8988T (cell line): Measurements from ENCODE around the gene GSTM3.

Experiments used
- DNase-seq: peaks from one replicate; pipeline ENCODE4 v3.0.0; 2011

GSTM3 gene

DNA sequence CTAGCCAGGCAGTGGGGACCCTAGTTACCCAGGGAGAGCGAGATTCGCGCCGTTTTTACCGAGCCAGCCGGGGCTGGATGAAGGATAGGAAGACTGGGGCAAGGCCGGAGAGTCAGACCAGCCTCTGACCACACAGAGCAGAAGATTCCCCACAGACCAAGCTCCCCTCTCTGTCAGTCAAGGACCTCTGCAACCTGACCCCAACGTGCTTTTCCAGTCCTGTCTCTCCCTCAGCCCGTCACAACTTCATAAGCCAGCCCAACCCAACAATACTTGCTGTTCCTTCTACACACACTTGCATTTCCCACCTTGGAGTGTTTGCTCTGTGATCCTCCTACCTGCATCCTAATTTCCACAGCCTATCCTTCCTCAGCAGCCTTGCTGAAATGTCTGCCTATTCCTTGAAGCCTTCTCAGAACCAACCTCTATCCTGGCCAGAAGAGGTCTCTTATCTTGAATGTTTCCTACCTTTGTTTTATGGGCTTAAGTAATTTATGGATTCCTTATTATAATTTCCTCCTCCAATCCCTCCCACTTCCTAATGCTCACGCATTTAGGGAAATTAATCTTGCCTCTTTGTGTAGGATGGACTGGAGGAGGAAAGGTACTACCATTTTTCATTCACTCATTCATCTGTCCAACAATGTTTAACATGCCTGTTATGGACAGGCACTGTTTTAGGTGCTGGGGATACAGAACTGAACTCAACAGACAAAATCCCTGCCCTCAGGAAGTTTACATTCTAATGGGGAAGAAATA, at the start of gene GSTM3:
TSS of gene GSTM3 (minus strand) at position 424 of the 759 bp plus-strand sequence. CDS start 751 bp downstream, outside the sequence.
- DNase-seq, result no peak

DNA sequence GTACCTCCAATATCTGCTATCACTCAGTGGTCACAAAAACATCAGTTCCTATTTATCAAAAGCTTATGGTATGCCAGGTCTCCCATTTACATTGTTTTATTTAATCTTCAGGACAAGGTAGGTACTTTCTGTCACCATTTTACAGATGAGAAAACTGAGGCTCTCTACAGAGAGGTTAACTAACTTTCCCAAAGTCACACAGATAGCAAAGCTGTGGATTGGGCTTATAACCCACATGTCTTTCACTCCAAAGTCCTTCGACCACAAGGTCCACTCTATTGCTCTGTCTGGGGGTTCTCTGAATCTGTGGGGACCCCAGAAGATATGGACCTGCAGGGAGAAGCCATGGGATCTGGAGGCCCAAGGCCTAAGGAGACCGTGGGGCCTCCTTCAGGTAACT, 49.5 kb upstream of the GSTM3 start:
- no peak for DNase-seq

DNA sequence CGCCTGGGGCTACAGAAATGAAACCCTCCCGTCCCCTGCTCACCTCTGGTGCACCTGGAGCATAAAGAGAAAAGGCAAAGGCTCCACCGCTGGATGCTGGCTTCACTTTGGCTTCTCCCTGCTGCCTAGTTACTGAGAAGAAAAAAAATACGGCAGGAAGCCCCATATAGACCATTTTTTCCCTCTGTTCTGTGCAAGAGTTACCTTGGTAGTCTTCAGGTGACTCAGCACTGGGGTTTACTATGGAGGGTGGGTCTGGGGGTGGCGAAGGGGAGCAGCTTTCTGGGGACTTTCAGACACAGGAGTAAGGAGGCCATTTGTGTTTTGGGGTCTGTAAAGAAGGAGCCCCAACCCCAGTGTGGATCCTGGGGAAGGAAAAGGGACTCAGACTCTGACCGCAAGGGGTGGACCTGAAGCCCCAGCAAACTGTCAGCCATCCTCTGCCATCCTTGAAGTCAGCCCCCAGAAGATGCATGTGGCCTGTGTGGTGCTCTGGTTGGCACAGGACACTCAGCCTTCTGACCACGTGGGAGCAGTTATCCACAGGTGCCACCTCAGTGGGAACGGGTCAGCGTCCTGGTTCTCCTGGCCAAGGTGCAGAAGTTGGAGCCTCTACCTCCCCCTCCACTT, 48.8 kb upstream of the GSTM3 start:
- no peak for DNase-seq

DNA sequence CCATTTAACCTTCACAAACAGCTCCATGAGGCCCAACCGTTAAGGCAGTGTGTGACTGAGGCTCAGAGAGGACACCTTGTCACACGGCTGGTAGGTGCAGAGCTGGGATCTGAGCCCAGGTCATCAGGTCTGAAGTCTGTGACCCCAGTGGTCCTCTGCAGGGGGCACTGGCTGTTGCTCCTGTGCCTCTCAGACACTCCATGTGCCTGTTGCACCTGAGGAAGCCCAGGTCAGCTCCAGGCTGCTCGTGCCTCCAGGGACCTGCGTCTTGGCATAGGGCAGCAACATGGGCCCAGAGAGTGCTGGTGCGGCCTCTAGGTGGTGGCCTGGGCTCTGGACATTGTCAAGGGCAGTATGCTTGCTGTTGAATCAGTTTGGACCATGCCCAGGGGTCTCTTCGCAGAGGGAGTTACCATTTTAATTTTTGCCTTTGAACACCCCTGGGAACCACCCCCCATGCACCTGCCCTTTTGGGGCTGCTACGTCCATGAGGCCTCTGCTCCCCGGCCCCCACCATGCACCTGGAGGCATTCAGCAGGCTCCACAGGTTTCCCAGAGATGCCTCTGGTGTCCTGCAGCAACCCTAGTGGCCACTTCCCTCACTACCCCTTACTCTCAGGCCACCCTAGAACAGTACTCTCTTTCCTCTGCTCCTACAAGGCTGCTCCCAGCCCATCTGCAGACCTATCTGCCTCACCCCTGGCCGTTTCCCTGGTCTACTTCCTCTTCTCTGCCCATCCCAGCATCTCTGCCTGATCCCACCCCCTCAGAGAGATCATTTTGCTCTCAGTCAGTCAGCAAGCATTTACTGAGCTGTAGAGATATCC, 48.1 kb upstream of the GSTM3 start:
- DNase-seq, result peak; percentile 58

GRCh38 chr1:109787845-109788601, 47.2 kb upstream of the GSTM3 start:
- DNase-seq, result no peak

DNA sequence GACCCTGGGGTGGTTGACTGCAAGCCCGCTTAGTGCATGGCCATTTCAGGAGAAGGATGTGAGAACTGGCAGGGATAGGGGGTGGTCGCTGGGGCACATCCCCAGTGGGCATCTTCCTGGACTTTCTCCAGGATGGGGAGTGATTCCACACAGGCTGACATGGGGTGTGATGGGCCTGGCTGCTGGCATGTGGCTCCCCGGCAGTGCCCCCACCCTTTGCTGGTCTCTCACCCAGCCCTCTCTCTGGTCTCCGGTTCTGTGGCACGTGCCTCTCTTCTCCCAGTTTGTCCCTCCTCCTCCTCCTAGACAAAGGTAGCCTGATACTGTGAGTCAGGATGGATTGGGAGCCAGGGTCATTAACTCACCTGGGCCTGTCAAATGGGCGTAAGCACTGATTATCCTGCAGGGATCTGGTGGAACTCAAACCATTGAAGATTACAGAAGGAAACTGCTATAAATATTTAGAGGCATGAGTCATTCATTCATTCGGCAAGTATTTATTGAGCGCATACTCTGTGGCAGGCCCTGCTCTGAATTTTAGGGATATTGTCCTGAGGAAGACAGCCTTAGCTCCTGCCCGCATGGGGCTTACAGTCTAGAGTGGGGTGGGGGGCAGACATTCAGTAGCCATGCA, 46.5 kb upstream of the GSTM3 start:
- DNase-seq, result no peak

- DNase-seq, result no peak
These were observed 45.7 kb upstream of the GSTM3 start for GRCh38 chr1:109786531-109787021.

- DNase-seq, result no peak
These were observed 45.3 kb upstream of the GSTM3 start for GRCh38 chr1:109786112-109786480.

DNA sequence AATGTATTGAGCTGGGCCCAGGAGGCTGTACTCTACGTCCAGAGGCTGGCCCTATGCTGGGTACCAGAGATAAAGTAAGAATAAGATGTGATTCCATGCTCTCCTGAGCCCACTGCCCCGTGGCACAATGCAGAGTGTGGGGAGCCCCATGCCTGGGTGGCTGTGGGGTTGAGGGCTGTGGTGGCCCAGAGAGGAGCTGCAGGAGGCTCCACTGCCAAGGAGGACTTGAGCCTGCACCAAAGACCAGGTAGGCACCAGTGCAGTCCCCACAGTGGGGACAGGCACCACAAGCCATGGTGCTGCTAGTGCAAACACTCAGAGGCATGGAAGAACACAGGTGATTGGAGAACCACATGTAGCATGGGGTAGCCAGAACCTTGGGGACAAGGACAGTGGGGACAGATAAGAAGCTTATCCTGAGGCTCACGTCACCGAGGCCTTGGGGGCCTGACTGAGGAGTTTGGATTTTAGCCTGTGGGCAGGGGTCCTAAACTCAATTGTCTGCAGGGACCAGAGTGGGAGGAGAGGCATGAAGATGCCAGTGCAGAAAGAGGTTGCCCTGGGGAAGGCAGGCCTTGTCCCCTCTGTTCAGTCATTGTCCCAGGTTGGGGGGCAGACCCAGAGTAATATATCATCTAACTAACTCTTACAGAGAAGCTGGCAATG, 44.7 kb upstream of the GSTM3 start:
- DNase-seq, result no peak

GRCh38 chr1:109784551-109785252, 43.9 kb upstream of the GSTM3 start:
- DNase-seq, result no peak

DNA sequence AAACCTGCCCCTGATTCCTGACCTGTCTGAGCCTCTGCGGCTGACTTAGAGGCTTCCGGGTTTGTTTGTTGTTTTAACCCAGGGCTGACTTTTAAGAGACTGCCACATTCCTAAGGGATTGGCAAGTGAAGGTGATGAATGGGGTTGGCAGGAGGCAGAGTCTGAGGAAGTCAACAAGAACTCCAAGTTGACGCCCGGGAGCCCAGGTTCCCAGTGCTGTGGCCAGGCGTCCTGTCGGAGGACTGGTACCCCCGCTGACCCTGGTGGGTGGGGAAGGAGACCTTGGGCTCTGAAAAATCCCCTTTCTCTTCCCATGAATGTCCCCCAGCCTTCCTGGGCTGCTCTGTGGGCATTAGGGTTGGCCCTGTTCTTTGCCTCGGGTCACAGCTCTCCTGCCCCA, 42.6 kb upstream of the GSTM3 start:
- DNase-seq, result peak; percentile 68

DNA sequence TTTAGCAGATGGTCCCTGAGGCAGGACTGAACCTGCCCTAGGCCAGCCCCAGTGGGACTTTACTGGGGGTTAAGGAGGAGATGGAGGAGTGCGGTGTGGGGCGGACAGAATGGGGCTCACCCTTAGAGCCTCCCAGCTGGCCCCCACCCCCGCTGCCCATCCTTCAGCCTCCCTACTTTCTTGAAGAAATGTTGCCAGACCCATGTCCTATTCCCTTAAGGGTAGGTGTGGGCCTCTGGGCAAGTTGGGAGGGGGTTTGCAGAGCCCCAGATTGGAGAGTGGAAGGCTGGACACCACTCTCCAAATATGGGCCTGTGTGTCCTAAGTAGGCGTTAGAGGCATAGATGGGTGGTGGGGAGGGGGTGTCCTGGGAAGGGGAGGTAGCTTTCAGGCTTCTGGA, 42.1 kb upstream of the GSTM3 start:
- DNase-seq, result no peak

- no peak for DNase-seq
These were observed 41.7 kb upstream of the GSTM3 start for GRCh38 chr1:109782514-109782913.

GRCh38 chr1:109781806-109782205, 41.0 kb upstream of the GSTM3 start:
- no peak for DNase-seq

DNA sequence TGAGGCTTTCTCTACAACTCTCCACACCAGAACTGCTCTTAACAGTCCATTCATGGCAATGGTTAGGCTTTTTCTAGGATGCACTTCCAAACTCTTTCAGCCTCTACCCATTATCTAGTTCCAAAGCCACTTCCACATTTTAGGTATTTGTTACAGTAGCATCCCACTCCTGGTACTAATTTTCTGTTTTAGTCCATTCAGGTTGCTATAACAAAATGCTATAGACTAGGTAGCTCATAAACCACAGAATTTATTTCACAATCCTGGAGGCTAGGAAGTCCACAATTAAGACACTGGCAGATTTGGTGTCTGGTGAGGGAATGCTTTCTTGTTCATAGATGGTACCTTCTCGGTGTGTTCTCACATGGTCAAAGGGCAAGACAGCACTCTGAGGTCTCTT, 40.1 kb upstream of the GSTM3 start:
- no peak for DNase-seq

DNA sequence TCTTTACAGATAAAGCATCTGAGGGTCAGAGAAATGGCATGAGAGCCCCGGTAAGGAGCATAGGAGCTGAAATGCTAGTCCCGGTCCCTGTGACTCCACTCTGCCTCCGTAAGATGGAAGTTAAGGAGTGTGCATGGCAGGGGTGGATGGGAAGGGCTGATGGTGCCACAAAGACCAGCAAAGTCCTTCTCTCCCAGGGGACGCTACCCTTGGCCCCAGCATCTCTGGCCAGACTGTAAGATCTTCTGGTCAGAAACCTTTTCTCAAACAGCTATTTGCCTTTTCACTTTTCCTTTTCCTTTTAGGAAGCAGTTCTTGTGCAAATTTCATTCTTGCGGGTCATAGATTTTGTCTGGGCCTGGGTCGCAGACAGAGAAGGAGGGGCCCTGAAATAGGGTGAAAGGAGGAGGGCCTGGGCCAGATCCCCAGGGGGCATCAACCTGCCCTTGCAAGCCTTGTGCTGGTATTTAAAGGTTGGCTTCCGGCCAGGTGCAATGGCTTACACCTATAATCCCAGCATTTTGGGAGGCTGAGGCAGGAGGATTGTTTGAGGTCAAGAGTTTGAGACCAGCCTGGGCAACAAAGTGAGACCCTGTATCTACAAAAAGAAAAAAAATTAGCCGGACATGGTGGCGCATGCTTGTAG, 37.3 kb upstream of the GSTM3 start:
- DNase-seq, result no peak

DNA sequence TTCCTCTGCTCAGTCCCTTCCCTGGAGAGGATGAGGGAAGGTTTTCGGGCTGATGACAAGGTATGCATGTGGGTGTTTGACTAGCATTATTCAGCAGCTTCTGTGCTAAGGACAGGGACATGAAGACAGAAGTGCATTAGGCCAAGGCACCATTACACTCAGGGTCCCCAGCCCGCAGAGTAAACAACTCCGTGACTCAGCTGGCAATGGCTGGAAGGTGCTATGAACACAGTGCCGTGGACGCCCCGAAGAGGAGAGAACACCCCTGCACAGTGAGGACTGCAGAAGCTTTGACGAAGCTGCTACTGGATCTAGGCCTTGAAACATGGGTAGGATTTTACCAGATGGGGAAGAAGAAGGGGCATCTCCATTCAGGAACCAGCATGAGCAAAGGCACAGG, 36.6 kb upstream of the GSTM3 start:
- DNase-seq, result no peak

DNA sequence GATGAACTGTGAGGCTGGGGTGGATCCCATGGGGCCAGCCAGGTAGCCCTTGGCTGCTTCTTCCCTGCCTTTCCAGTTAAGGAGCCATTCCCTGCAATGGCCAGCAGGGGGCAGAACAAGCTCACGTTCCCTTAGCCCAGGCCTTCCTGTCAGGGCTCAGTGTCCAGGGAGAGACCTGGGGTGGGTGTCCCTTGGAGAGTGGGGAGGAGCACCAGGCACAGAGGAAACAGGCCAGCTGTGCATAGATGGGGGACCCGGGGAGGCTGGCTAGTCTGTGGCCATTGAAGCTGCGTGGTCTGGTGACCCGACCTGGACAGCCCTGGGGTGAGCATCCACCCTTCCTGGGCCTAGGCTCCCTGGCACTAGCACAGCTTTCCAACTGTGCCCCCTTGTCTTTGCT, 36.1 kb upstream of the GSTM3 start:
- DNase-seq, result peak; percentile 38

GRCh38 chr1:109776206-109776835, 35.5 kb upstream of the GSTM3 start:
- no peak for DNase-seq

DNA sequence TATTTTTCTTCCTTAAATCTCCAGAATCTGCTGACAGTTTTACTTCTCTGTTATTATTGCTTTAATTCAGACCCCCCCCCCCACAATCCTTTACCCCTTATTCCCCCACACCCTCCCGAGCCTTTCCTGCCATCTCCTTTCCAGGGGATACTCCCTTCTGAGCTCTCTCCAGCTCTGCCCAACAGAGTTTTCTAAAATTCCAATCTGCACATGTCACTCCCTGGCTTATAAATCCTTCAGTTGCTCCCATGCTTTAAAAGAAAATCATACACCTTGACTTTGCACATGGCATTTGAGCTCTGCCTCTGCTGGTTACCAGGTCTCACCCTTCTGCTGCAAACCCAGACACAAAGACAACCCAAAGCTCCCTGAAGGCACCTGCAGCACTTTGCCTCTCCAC, 34.6 kb upstream of the GSTM3 start:
- DNase-seq, result no peak
